GM12801 (cell line): ENCODE results near the gene LRRC8C.

Experiments
- CTCF ChIP-seq: IDR thresholded peaks from one replicate; pipeline ENCODE4 v1.5.1; 2011; ENCODE audit warnings: control low read depth; ENCODE audit not compliant: insufficient read length; ENCODE audit errors: extremely low read depth

The LRRC8C gene

GRCh38 chr1:89702520-89703045 lies 69.7 kb downstream of the LRRC8C start:
- TF ChIP-seq CTCF = no peak

GRCh38 chr1:89703469-89703868 lies 70.5 kb downstream of the LRRC8C start:
- TF ChIP-seq CTCF = no peak

- TF ChIP-seq CTCF = no peak
These were observed 71.1 kb downstream of the LRRC8C start for GRCh38 chr1:89704014-89704413.

- TF ChIP-seq CTCF = no peak
These were observed 73.2 kb downstream of the LRRC8C start for GRCh38 chr1:89705901-89706699.

- TF ChIP-seq CTCF = no peak
These were observed 73.7 kb downstream of the LRRC8C start for GRCh38 chr1:89706700-89707012.

GRCh38 chr1:89708751-89709375 lies 75.9 kb downstream of the LRRC8C start:
- TF ChIP-seq CTCF = no peak

GRCh38 chr1:89710498-89711139 lies 77.7 kb downstream of the LRRC8C start:
- no peak for TF ChIP-seq CTCF
